Neural cell (in vitro differentiated cells): Measurements from ENCODE around the gene SLC16A2. TPM values are rescaled to one million over a fixed set of nuclear protein-coding genes. Genes with fewer than 3 reads are reported as not detected.
A peak's percentile ranks its signal among the peaks of the same experiment; 100 is the strongest.
"Not testable (repeated sequence)": the region's sequence is repeated elsewhere in the genome, so short reads cannot be mapped to it uniquely, and the experiment has no call there.

Experiments
- H2AFZ ChIP-seq: fragments of 200-600, 300-800 bp; sonication (generic), shearing (Covaris generic); 2 replicates; pipeline ENCODE4 v1.6.0; 2014; ENCODE audit warnings: low read depth, mild to moderate bottlenecking, antibody characterized with exemption, low read length, moderate library complexity
- H3F3A ChIP-seq: fragments of 200-600 bp; shearing (Covaris generic); 2 replicates; pipeline ENCODE4 v1.6.1; 2016; ENCODE audit warnings: mild to moderate bottlenecking, moderate library complexity, mixed read lengths, antibody characterized with exemption, low read length; ENCODE audit not compliant: insufficient read depth, poor library complexity, severe bottlenecking
- H3K27ac ChIP-seq: fragments of 200-600, 300-800 bp; sonication (generic), shearing (Covaris generic); 2 replicates; pipeline ENCODE4 v1.5.1; 2014; ENCODE audit warnings: mild to moderate bottlenecking, low read length, moderate library complexity
- H3K27me3 ChIP-seq: fragments of 300-800, 200-600 bp; sonication (generic), shearing (Covaris generic); 2 replicates; pipeline ENCODE4 v1.6.0; 2014; ENCODE audit warnings: mild to moderate bottlenecking, low read depth, low read length, moderate library complexity; ENCODE audit not compliant: insufficient read depth
- H3K36me3 ChIP-seq: fragments of 300-800, 200-600 bp; sonication (generic), shearing (Covaris generic); 2 replicates; pipeline ENCODE4 v1.5.1; 2014; ENCODE audit warnings: mild to moderate bottlenecking, antibody characterized with exemption, low read length, moderate library complexity; ENCODE audit not compliant: insufficient read depth
- H3K4me2 ChIP-seq: fragments of 300-800, 200-600 bp; sonication (generic), shearing (Covaris generic); 2 replicates; pipeline ENCODE4 v1.6.0; 2014; ENCODE audit warnings: mild to moderate bottlenecking, low read length
- H3K4me3 ChIP-seq: fragments of 300-800, 200-600 bp; sonication (generic), shearing (Covaris generic); 2 replicates; pipeline ENCODE4 v1.5.1; 2014; ENCODE audit warnings: mild to moderate bottlenecking, low read length, moderate library complexity
- H3K79me2 ChIP-seq: fragments of 200-600 bp; shearing (Covaris generic); replicated peaks from 2 replicates; pipeline ENCODE4 v1.6.0; 2014; ENCODE audit warnings: mild to moderate bottlenecking, low read length, moderate library complexity; ENCODE audit not compliant: insufficient read depth
- H3K9ac ChIP-seq: fragments of 300-800, 200-600 bp; sonication (generic), shearing (Covaris generic); 2 replicates; pipeline ENCODE4 v1.6.1; 2016; ENCODE audit warnings: mild to moderate bottlenecking, low read length, mixed read lengths
- H3K9me2 ChIP-seq: fragments of 200-600 bp; shearing (Covaris generic); 2 replicates; pipeline ENCODE4 v1.6.1; 2016; ENCODE audit warnings: mild to moderate bottlenecking, low read length, mixed read lengths; ENCODE audit not compliant: insufficient read depth
- H3K9me3 ChIP-seq: fragments of 200-600, 300-800 bp; sonication (generic), shearing (Covaris generic); 2 replicates; pipeline ENCODE4 v1.6.1; 2016; ENCODE audit warnings: mild to moderate bottlenecking, mixed run types, low read length, moderate library complexity, mixed read lengths
- H4K20me1 ChIP-seq: fragments of 200-600 bp; shearing (Covaris generic); 2 replicates; pipeline ENCODE4 v1.6.1; 2016; ENCODE audit warnings: mild to moderate bottlenecking, mixed run types; ENCODE audit not compliant: insufficient read depth
- CTCF ChIP-seq: fragments of 450-650 bp; IDR thresholded peaks from 2 replicates; pipeline ENCODE4 v1.5.1; 2014; ENCODE audit warnings: antibody characterized with exemption, mild to moderate bottlenecking, moderate library complexity; ENCODE audit not compliant: poor library complexity, severe bottlenecking
- EP300 ChIP-seq: fragments of 450-650 bp; conservative IDR thresholded peaks from 2 replicates; pipeline ENCODE4 v1.6.1; 2014; ENCODE audit warnings: antibody characterized with exemption, mild to moderate bottlenecking, moderate library complexity; ENCODE audit not compliant: poor library complexity, severe bottlenecking
- EZH2 ChIP-seq: fragments of 200-600, 300-800 bp; shearing (Covaris generic), sonication (generic); IDR thresholded peaks from 2 replicates; pipeline ENCODE4 v1.6.1; 2014; ENCODE audit warnings: antibody characterized with exemption, low read length, borderline replicate concordance, mild to moderate bottlenecking; ENCODE audit not compliant: insufficient read depth, poor library complexity, severe bottlenecking
- MXI1 ChIP-seq: fragments of 450-650 bp; conservative IDR thresholded peaks from 2 replicates; pipeline ENCODE4 v1.6.1; 2014; ENCODE audit warnings: antibody characterized with exemption, mild to moderate bottlenecking; ENCODE audit not compliant: poor library complexity, severe bottlenecking
- POLR2AphosphoS5 ChIP-seq: IDR thresholded peaks from 2 replicates; pipeline ENCODE4 v1.6.1; 2012
- RAD21 ChIP-seq: fragments of 450-650 bp; conservative IDR thresholded peaks from 2 replicates; pipeline ENCODE4 v1.6.1; 2014; ENCODE audit warnings: antibody characterized with exemption, mild to moderate bottlenecking, moderate library complexity
- REST ChIP-seq: IDR thresholded peaks from 2 replicates; pipeline ENCODE4 v1.6.1; 2012; ENCODE audit warnings: borderline replicate concordance
- SMC3 ChIP-seq: fragments of 450-650 bp; conservative IDR thresholded peaks from 2 replicates; pipeline ENCODE4 v1.6.1; 2014; ENCODE audit warnings: antibody characterized with exemption, mild to moderate bottlenecking, moderate library complexity; ENCODE audit not compliant: poor library complexity
- TAF1 ChIP-seq: IDR thresholded peaks from 2 replicates; pipeline ENCODE4 v1.6.1; 2012; ENCODE audit warnings: low read depth
- polyA plus RNA-seq: library from polyadenylated mRNA; depleted of rRNA; stranded (reverse); fragments of >200 nt; gene quantifications from 2 replicates; pipeline ENCODE4 v1.2.3, GENCODE V29; 2014

The SLC16A2 gene
- polyA plus RNA-seq, 1 donor from 2014 or later: 14.5 TPM

DNA sequence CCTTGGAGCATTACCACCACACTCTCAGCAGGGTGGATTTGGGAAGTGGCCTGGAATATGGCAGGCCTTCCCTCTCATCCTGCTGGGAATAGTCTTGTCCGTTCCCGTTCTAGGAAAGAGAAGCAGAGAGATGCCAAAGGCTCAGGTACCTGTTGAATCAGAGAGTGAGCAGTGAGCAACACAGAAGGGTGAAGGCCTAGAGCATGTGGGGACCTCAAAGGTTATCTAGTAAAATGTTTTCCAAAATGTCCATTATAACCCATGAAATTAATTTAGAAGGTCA, 30.8 kb downstream of the SLC16A2 start:
- H3K4me3 ChIP-seq: peak overlapping the region; percentile 28
- no peaks in the 10 kb centered on the region for H3K27me3 ChIP-seq
- no peak overlapping the region for H2AFZ ChIP-seq
- H3K9me2 ChIP-seq: no peaks in the 10 kb centered on the region
- no peaks in the 10 kb centered on the region for H3F3A ChIP-seq
- no peaks in the 10 kb centered on the region for H3K36me3 ChIP-seq
- H3K4me2 ChIP-seq: no peak overlapping the region
- no peak overlapping the region for H3K9ac ChIP-seq
- H3K27ac ChIP-seq: peak overlapping the region; percentile 47
- TF ChIP-seq EP300: no peak
- TF ChIP-seq SMC3: no peak
- no peak for TF ChIP-seq EZH2
- no peak for TF ChIP-seq RAD21
- TF ChIP-seq TAF1: no peak
- no peak for TF ChIP-seq POLR2AphosphoS5
- TF ChIP-seq REST: no peak
- TF ChIP-seq MXI1: no peak
- no peak for TF ChIP-seq CTCF
- H3K9me3 ChIP-seq: no peaks in the 10 kb centered on the region
- no peaks in the 10 kb centered on the region for H4K20me1 ChIP-seq
- H3K79me2 ChIP-seq: no peaks in the 10 kb centered on the region

DNA sequence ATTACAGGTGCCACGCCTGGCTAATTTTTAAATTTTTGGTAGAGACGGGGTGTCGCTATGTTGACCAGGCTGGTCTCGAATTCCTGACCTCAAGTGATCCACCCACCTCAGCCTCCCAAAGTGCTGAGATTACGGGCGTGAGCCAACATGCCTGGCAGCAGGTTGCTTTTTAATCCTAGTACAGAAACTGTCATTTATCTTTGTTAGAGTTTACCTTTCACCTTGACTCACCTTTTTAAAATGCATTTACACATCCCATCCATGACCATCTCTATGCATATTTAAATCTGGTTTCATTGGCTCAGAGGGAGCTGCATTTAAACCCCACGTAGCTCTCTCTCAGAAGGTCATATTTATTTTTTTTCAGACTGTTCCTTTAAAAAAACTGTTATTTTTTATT, 31.9 kb downstream of the SLC16A2 start:
- H3K27me3 ChIP-seq: no peaks in the 10 kb centered on the region

GRCh38 chrX:74454233-74454632, 32.9 kb downstream of the SLC16A2 start:
- H3K27me3 ChIP-seq, H3K4me2 ChIP-seq, H3K9me3 ChIP-seq, H2AFZ ChIP-seq, H4K20me1 ChIP-seq, H3K9me2 ChIP-seq, H3K27ac ChIP-seq, H3F3A ChIP-seq, H3K36me3 ChIP-seq, H3K9ac ChIP-seq, H3K4me3 ChIP-seq, H3K79me2 ChIP-seq: not testable (repeated sequence)

More for the DNA sequence above, 31.9 kb downstream of the SLC16A2 start:
- H3K9me3 ChIP-seq: no peaks in the 10 kb centered on the region
- H3K79me2 ChIP-seq: no peaks in the 10 kb centered on the region
- no peak for TF ChIP-seq SMC3
- no peak for TF ChIP-seq POLR2AphosphoS5
- no peak for TF ChIP-seq REST
- TF ChIP-seq EZH2: no peak
- no peaks in the 10 kb centered on the region for H3K36me3 ChIP-seq
- no peak overlapping the region for H2AFZ ChIP-seq
- no peaks in the 10 kb centered on the region for H4K20me1 ChIP-seq
- no peaks in the 10 kb centered on the region for H3K9me2 ChIP-seq
- H3K4me2 ChIP-seq: no peak overlapping the region
- H3K4me3 ChIP-seq: no peak overlapping the region
- no peak overlapping the region for H3K9ac ChIP-seq
- H3K27ac ChIP-seq: no peak overlapping the region
- H3F3A ChIP-seq: no peaks in the 10 kb centered on the region
